ENCODE data around the gene FASN.

The FASN gene

GRCh38 chr17:82101301-82101715 lies 3.3 kb upstream of the FASN start:
- no peaks in the 10 kb centered on the region for H3K36me3 ChIP-seq (ENCODE audit: control insufficient read depth, insufficient read depth, low read length)
- 88 to 93% methylated on average over 10 of the region's 10 CpGs for WGBS, 2 experiments
- H3K4me3 ChIP-seq (ENCODE audit: insufficient read depth, low read depth, low read length) = no peak overlapping the region
- H3K4me1 ChIP-seq (ENCODE audit: control insufficient read depth, insufficient read depth, low read length) = peaks cover 62% of the 10 kb centered on the region
- H3K9me3 ChIP-seq (ENCODE audit: control insufficient read depth, low read length) = no peaks in the 10 kb centered on the region
- no peak overlapping the region for H3K27ac ChIP-seq (ENCODE audit: insufficient read depth, low read depth, low read length, poor library complexity, severe bottlenecking)
- no peaks in the 10 kb centered on the region for H3K27me3 ChIP-seq (ENCODE audit: control insufficient read depth, insufficient read depth, low read length, poor library complexity, severe bottlenecking)

GRCh38 chr17:82100502-82101298 lies 2.7 kb upstream of the FASN start:
- H3K4me3 ChIP-seq (ENCODE audit: insufficient read depth, low read depth, low read length) = no peak overlapping the region
- WGBS, 2 experiments = 93% methylated on average over 35 of the region's 35 CpGs
- H3K27me3 ChIP-seq (ENCODE audit: control insufficient read depth, insufficient read depth, low read length, poor library complexity, severe bottlenecking) = no peaks in the 10 kb centered on the region
- H3K9me3 ChIP-seq (ENCODE audit: control insufficient read depth, low read length) = no peaks in the 10 kb centered on the region
- peaks cover 62% of the 10 kb centered on the region for H3K4me1 ChIP-seq (ENCODE audit: control insufficient read depth, insufficient read depth, low read length)
- peaks cover 4% of the 10 kb centered on the region for H3K36me3 ChIP-seq (ENCODE audit: control insufficient read depth, insufficient read depth, low read length)
- H3K27ac ChIP-seq (ENCODE audit: insufficient read depth, low read depth, low read length, poor library complexity, severe bottlenecking) = no peak overlapping the region

DNA sequence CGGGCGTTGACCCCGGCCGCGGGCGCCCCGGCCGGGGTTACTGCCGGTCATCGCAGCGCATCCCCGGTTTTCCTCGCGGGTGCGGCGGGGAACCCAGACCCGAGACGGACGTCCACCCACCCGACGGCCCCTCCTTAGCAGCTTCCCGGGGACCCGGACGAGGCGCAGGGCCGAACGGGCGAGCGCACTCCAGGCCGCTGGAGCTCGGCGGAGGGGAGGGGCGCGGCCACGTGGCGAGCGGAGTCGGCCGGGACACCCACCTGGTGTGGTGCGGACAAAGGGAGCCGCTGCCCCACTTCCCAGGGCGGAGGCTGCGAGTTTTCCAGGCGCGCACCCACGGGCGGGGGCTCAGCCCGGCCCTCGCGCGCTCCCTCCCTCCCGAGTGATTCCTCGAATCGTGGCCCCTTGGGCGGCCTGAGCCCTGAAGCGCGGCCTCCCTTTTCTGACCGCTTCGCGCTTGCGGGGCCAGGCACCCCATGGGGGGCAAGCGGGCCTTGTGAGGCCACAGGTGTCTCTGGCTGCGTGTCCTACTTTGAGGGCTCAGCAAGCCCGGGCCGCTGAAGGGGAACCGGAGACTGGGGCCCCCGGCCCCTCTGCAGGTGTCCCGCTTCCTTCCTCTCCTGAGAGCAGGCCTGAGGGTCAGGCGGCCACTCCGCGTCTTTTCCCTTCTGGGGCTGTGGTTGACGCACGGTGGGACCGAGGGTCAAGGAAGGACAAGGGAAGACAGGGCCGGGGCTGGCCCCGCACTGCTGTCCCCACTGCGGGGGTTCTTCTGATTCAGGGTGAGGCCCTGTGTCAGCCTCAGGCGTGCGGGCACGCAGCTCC lies 1.1 kb upstream of the FASN start:
- no peaks in the 10 kb centered on the region for H3K9me3 ChIP-seq (ENCODE audit: control insufficient read depth, low read length)
- 11 to 13% methylated on average over 80 of the region's 80 CpGs for WGBS, 2 experiments
- H3K36me3 ChIP-seq (ENCODE audit: control insufficient read depth, insufficient read depth, low read length) = peaks cover 10% of the 10 kb centered on the region
- no peaks in the 10 kb centered on the region for H3K27me3 ChIP-seq (ENCODE audit: control insufficient read depth, insufficient read depth, low read length, poor library complexity, severe bottlenecking)
- H3K27ac ChIP-seq (ENCODE audit: insufficient read depth, low read depth, low read length, poor library complexity, severe bottlenecking) = peak overlapping the region; percentile 98
- peaks cover 56% of the 10 kb centered on the region for H3K4me1 ChIP-seq (ENCODE audit: control insufficient read depth, insufficient read depth, low read length)
- peak overlapping the region; percentile 91 for H3K4me3 ChIP-seq (ENCODE audit: insufficient read depth, low read depth, low read length)

GRCh38 chr17:82097919-82098168 lies 192 bp downstream of the FASN start:
- Histone ChIP-seq H3K9me3 (ENCODE audit: control insufficient read depth, low read length) (no peaks in the 10 kb centered on the region), H3K4me1 (ENCODE audit: control insufficient read depth, insufficient read depth, low read length) (peaks cover 42% of the 10 kb centered on the region), H3K4me3 (ENCODE audit: insufficient read depth, low read depth, low read length) (peak overlapping the region; percentile 91), H3K27ac (ENCODE audit: insufficient read depth, low read depth, low read length, poor library complexity, severe bottlenecking) (peak overlapping the region; percentile 84), H3K27me3 (ENCODE audit: control insufficient read depth, insufficient read depth, low read length, poor library complexity, severe bottlenecking) (no peaks in the 10 kb centered on the region), H3K36me3 (ENCODE audit: control insufficient read depth, insufficient read depth, low read length) (peaks cover 16% of the 10 kb centered on the region)
- 0% methylated on average over 36 of the region's 36 CpGs for WGBS, 2 experiments

GRCh38 chr17:82097184-82097918 lies 685 bp downstream of the FASN start:
- Histone ChIP-seq H3K27ac (ENCODE audit: insufficient read depth, low read depth, low read length, poor library complexity, severe bottlenecking) (peak overlapping the region; percentile 84), H3K9me3 (ENCODE audit: control insufficient read depth, low read length) (no peaks in the 10 kb centered on the region), H3K4me1 (ENCODE audit: control insufficient read depth, insufficient read depth, low read length) (peaks cover 39% of the 10 kb centered on the region), H3K27me3 (ENCODE audit: control insufficient read depth, insufficient read depth, low read length, poor library complexity, severe bottlenecking) (no peaks in the 10 kb centered on the region), H3K4me3 (ENCODE audit: insufficient read depth, low read depth, low read length) (peak overlapping the region; percentile 91), H3K36me3 (ENCODE audit: control insufficient read depth, insufficient read depth, low read length) (peaks cover 19% of the 10 kb centered on the region)
- 1% methylated on average over 77 of the region's 77 CpGs for WGBS, 2 experiments

DNA sequence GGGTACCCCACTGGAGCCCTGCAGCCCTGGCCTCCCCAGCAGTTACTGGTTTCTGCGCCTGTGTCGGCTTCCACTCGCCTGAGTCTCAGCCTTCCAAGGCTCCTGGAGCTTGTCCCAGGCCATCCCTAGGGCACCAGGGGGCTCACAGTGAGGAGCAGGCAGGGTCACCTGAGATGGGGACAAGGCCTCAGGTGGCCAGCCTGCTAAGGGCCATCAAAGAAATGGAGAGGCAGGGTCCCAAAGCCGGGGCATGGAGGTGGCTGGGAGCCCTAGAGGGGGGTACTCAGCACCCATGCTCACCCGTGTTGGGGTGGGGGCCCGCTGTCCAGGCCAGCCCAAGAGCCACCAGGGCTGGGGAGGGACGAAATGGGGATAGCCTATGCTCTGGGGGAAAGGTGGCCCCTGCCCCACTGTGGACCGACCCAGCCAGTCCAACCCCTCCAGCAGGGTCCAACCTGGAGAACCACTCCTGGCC lies 1.3 kb downstream of the FASN start:
- Histone ChIP-seq H3K9me3 (ENCODE audit: control insufficient read depth, low read length) (no peaks in the 10 kb centered on the region), H3K27ac (ENCODE audit: insufficient read depth, low read depth, low read length, poor library complexity, severe bottlenecking) (no peak overlapping the region), H3K4me1 (ENCODE audit: control insufficient read depth, insufficient read depth, low read length) (peaks cover 33% of the 10 kb centered on the region), H3K4me3 (ENCODE audit: insufficient read depth, low read depth, low read length) (peak overlapping the region; percentile 91), H3K36me3 (ENCODE audit: control insufficient read depth, insufficient read depth, low read length) (peaks cover 24% of the 10 kb centered on the region), H3K27me3 (ENCODE audit: control insufficient read depth, insufficient read depth, low read length, poor library complexity, severe bottlenecking) (no peaks in the 10 kb centered on the region)
- 59 to 64% methylated on average over 8 of the region's 8 CpGs for WGBS, 2 experiments

DNA sequence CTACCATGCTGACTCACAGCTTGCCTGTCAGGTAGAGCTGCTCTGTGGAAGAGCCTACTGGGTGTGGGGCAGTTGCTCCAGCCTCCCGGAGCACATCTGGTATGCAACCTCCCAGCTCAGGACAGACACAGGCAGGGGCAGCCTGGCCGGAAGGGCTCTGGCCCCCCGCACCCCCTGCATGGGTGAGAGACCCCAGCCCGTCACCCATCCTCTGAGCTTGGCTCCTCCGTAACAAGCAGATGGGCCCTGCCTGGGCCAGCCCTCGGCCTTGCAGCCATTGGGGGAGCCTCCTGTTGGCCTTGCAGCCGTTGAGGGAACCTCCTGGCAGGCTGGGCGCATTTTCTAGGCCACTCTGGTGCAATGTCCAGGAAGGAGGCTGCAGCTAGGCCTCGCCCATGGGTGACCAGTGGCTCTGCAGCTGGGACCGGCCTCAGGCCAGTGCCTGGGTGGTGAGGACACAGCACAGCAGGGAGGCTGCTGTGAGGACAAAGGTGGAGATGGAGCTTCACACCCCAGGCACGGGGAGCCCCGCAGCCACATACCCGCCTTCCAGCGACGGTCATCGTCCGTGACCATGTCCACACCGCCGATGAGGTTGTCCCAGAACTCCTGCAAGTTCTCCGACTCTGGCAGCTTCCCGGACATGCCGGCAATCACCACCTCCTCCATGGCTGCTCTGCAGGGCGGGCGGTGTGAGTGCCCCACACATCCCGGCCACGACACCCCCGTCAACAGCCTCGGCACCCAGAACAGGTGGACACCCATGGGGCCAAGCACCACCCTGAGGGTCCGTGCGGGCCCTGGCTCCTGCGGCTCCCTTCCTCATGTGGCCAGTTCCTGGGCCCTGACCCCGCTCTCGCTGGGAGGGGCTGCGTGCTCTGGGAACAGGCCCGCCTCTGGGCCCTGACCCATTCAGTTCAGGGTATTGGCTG lies 2.0 kb downstream of the FASN start:
- H3K9me3 ChIP-seq (ENCODE audit: control insufficient read depth, low read length) = no peaks in the 10 kb centered on the region
- WGBS, 2 experiments = 92 to 93% methylated on average over 35 of the region's 35 CpGs
- peaks cover 31% of the 10 kb centered on the region for H3K36me3 ChIP-seq (ENCODE audit: control insufficient read depth, insufficient read depth, low read length)
- H3K4me1 ChIP-seq (ENCODE audit: control insufficient read depth, insufficient read depth, low read length) = peaks cover 26% of the 10 kb centered on the region
- H3K4me3 ChIP-seq (ENCODE audit: insufficient read depth, low read depth, low read length) = peak overlapping the region; percentile 91
- H3K27me3 ChIP-seq (ENCODE audit: control insufficient read depth, insufficient read depth, low read length, poor library complexity, severe bottlenecking) = no peaks in the 10 kb centered on the region
- H3K27ac ChIP-seq (ENCODE audit: insufficient read depth, low read depth, low read length, poor library complexity, severe bottlenecking) = no peak overlapping the region

DNA sequence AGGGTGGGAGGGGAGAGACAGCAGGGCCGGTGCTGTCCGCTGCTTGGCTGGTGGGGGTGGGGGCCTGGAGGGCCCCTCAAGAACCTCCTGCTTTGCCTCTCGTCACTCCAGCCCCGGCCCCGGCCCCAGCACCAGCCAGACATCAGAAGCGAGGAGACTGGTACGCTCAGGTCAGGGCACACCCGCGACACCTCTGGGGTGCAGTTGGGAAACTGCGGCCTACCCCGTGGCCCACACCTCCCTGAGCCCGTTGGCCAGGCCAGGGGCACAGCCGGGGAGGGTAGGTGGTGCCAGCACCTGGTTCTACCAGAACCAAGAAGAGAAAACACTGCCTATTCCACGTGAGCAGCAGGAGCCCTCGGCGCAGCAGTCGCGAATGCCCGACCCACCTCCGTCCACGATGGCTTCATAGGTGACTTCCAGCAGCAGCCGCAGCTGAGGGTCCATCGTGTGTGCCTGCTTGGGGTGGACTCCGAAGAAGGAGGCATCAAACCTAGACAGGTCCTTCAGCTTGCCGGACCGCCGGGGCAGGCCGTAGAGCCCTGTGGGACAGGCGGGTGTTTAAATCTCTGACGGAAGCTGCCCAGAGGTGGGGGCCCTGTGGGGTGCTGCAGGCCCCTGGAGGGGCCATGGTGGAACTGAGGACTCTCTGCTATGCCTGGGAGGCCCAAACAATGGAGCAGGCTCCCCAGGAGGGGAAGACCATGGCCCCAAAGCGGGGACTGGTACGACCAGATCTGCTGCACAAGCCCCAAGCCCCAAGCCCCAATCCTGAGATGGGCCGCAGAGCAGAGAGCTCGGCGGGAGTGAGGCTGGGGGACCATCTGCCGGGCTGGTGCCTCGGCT lies 2.9 kb downstream of the FASN start:
- H3K4me3 ChIP-seq (ENCODE audit: insufficient read depth, low read depth, low read length) = no peak overlapping the region

More for the DNA sequence above, 2.9 kb downstream of the FASN start:
- no peaks in the 10 kb centered on the region for H3K9me3 ChIP-seq (ENCODE audit: control insufficient read depth, low read length)
- H3K27me3 ChIP-seq (ENCODE audit: control insufficient read depth, insufficient read depth, low read length, poor library complexity, severe bottlenecking) = no peaks in the 10 kb centered on the region
- H3K36me3 ChIP-seq (ENCODE audit: control insufficient read depth, insufficient read depth, low read length) = peaks cover 38% of the 10 kb centered on the region
- WGBS, 2 experiments = 95 to 96% methylated on average over 37 of the region's 37 CpGs
- no peak overlapping the region for H3K27ac ChIP-seq (ENCODE audit: insufficient read depth, low read depth, low read length, poor library complexity, severe bottlenecking)
- H3K4me1 ChIP-seq (ENCODE audit: control insufficient read depth, insufficient read depth, low read length) = peaks cover 18% of the 10 kb centered on the region
